GM23248 (cell line): ENCODE results near the gene ILDR1.

Experiments
- EZH2 ChIP-seq: fragments of 200-600 bp; sonication (generic); IDR thresholded peaks from 2 replicates; pipeline ENCODE4 v1.6.1; 2018; ENCODE audit warnings: antibody characterized with exemption, mild to moderate bottlenecking; ENCODE audit not compliant: insufficient read depth, poor library complexity, severe bottlenecking
- EZH2phosphoT487 ChIP-seq: fragments of 200-600 bp; sonication (generic); IDR thresholded peaks from 2 replicates; pipeline ENCODE4 v1.6.1; 2018; ENCODE audit warnings: antibody characterized with exemption, moderate library complexity, mild to moderate bottlenecking, low read depth; ENCODE audit not compliant: insufficient read depth

GRCh38 chr3:122030381-122031122 is 8.5 kb upstream of the ILDR1 start:
- TF ChIP-seq EZH2phosphoT487 = no peak
- no peak for TF ChIP-seq EZH2
